ENCODE data around the gene ATP11A.
"Not testable (repeated sequence)": the region's sequence is repeated elsewhere in the genome, so short reads cannot be mapped to it uniquely, and the experiment has no call there.

ATP11A gene

DNA sequence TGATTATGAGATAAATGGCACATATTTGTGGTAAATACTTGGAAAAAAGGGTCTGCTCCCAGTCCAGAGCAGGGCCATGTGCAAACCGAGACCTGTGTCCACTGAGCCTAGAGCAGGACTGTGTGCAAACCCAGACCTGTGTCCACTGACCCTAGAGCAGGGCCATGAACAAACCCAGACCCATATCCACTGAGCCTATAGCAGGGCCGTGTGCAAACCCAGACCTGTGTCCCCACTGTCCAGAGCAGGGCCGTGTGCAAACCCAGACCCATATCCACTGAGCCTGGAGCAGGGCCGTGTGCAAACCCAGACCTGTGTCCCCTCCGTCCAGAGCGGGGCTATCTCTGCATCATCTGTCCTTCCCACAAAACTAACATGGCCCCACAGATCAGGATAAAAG lies 136.0 kb downstream of the ATP11A start:
- no peak for DNase-seq

DNA sequence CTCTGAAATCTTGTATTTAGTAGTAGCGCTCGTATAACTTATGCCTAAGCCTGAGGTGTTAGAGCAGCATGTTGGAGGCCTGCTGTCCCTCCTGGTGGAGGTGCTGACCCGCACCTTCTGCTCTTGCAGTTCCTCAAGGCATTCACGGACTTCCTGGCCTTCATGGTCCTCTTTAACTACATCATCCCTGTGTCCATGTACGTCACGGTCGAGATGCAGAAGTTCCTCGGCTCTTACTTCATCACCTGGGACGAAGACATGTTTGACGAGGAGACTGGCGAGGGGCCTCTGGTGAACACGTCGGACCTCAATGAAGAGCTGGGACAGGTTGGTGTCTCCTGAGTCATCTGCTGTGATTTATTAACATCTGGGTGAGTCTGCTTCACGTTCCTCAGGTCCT lies 136.7 kb downstream of the ATP11A start:
- no peak for DNase-seq

DNA sequence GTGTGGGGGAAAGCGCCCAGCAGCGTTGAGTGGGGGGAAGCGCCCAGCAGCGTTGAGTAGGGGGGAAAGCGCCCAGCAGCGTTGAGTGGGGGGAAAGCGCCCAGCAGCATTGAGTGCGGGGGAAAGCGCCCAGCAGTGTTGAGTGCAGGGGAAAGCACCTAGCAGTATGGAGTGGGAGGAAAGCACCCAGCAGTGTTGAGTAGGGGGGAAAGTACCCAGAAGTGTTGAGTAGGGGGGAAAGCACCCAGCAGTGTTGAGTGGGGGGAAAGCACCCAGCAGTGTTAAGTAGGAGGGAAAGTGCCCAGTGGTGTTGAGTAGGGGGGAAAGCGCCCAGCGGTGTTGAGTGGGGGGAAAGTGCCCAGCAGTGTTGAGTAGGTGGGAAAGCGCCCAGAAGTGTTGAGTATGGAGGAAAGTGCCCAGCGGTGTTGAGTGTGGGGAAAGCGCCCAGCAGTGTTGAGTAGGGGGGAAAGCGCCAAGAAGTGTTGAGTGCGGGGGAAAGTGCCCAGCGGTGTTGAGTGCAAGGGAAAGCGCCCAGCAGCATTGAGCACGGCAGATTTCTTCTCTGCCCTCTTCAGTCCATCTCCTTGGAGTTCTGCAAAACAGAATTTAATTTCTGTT lies 138.4 kb downstream of the ATP11A start:
- DNase-seq, result no peak

DNA sequence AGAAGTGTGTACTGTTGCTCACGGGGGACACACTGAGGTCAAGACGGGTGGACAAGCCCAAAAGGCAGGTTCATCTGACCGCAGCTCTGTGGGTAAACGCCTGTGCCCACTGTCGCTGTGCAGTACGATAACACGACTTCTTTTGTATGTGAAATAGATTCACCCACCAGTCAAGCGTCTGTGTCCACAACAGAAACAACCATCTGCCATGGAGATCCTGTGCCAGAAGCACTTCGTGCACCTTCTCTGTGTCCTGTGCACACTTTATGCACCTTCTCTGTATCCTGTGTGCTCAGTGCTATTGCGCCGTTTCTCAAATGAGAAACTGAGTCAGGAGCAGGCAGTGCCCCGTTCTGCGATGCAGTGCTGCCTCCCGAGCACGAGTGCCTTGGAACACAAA lies 138.9 kb downstream of the ATP11A start:
- DNase-seq, result no peak

DNA sequence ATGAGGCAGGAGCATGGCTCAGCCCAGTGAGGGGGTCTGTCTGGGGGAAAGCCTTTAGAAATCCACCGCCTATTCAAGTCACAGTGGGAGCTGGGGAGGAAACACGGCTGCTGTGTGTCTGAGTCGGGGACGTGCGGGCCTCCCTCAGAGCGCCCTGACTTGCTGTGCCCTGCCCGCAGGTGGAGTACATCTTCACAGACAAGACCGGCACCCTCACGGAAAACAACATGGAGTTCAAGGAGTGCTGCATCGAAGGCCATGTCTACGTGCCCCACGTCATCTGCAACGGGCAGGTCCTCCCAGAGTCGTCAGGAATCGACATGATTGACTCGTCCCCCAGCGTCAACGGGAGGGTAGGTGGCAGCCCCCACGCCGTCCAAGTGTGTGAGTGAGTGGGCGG lies 141.4 kb downstream of the ATP11A start:
- DNase-seq, result no peak

DNA sequence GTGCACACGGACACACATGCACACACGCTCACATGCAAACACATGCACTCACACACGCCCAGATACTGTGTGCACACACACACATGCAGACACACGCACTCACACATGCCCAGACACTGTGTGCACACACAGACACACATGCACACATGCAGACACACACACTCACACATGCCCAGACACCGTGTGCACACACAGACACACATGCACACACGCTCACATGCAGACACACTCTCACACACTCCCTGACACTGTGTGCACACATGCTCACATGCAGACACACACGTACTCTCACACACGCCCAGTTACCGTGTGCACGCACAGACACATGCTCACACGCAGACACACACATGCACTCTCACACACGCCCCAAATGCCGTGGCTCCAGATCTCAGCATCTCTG lies 142.0 kb downstream of the ATP11A start:
- no peak for DNase-seq

DNA sequence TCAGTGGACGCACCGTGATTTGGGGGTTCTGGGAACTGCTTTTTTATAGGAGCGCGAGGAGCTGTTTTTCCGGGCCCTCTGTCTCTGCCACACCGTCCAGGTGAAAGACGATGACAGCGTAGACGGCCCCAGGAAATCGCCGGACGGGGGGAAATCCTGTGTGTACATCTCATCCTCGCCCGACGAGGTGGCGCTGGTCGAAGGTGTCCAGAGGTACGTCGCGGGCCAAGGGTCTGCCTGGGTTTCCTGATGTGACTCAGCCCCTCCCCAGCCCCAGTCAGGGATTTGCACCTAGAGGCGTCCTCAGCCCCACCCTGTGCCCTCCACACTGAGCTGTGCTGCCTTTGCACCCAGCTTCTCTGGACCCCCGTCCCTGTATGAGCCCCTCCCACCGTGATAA lies 143.0 kb downstream of the ATP11A start:
- DNase-seq, result no peak

DNA sequence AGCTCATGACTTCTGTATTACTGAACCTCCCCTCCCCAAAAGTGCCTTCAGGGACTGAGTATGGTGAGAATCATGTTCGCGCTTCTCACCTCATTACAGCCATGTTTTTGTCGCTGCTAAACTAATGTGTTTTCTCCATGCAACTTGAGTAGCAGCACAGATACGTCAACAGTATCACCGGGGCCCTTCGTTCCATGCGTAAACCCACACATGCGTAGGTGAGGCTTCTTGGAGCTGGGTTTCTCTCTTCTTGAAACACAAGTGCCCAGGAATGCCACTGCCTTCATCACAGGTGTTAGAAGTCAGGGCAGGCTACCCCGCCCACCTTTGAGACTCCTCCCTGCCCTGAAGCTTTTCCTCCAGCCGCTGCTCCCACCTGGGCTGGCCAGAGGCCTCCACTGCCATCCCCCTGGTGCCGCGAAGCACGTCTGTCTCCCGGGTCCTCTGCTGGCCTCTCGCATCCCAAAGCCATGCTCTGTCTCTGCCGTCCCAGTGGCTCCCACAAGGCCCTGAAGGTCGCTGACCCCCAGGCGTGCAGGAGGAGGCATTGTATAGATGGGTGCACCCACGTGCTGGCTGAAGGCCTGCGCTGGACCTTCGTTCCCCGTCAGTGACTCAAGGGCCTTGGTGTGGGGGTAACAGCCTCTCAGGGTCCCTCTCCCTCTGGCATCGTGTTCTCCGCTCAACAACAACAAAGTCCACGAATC lies 143.9 kb downstream of the ATP11A start:
- no peak for DNase-seq

DNA sequence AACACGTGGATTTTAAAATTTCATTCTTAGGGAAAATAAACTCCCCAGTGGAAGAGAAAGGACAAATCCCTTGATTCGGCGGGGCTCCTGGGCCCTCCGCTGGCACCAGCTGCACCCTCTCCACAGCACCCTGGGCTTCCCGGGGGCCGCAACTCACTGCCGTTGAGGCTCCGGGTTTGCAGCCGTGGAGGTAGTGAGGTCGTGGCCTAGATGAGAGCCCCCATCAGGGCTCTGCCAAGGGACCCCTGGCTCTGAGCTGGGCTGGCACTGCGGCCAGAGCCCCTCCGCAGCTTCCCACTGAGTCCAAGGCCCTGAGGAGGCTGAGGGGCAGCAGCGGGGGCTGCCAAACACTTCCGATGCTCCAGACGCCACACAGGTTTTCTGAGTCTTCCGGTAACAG lies 145.5 kb downstream of the ATP11A start:
- no peak for DNase-seq

DNA sequence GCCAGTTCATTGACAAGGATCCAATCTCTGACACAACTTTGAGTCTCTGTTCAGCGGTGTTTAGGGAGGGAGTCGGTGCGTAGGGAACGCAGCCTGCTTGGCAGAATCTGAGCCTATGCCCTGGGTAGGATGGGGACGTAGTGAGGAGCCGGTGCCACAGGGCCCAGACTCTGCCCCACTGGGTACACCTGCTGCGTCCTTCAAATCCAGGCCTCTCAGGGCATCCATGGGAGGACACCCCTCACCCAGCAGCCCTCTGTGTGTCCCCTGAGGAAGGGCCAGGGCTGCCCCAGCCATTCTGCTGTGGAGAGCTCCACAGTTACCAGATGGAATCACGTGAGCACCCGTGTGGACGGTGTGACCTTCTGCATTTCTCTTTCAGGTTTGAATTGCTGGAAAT lies 146.0 kb downstream of the ATP11A start:
- DNase-seq, result no peak

DNA sequence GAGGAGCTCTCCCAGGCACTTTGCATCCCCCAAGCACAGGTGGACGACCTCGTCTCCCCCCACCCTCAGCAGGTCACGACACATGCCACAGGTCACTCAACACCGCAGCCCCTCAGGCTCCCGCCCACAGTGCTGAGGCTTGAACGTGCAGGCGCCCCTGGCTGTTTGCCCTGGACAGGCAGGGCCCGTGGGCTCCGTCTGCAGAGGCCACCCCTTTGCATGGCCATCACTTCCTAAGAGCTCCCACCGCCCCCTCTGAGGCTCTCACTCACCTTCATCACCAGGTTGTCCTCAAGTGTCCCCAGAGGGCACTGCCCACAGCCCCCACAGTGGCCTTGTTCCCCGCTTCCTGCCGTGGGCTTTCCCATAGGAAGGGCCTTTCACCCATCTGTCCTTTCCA lies 147.1 kb downstream of the ATP11A start:
- no peak for DNase-seq

DNA sequence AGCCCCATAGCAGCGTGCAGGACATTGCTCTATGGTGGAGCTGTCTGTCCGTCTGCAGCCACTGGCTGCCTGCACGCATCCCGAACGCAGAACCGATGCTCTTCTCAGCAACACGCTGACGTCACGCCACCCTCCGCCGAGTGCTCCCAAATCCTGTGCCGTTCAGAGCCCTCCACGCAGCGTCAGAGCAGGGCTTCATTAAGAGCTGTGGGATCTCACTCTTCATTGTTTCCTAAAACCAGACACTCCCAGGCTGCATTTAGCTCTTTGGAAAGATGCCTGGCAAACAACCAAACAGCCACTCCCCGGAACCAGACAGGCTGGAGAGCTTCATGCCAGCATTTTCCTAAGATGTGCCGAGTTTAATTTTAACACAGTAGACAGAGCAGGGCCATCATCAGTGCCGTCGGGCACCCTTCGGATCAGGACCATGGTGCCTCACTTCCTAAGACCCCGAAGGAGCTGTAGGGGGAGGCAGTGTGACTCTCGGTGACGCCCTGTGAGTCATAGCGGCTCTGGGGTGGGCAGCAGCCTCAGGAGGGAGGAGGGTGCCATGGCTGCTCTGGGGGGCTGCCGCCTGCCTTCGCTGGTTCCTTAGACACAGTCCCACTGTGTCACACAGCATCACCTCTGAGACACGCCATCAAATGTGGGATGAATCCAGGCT lies 147.7 kb downstream of the ATP11A start:
- no peak for DNase-seq

DNA sequence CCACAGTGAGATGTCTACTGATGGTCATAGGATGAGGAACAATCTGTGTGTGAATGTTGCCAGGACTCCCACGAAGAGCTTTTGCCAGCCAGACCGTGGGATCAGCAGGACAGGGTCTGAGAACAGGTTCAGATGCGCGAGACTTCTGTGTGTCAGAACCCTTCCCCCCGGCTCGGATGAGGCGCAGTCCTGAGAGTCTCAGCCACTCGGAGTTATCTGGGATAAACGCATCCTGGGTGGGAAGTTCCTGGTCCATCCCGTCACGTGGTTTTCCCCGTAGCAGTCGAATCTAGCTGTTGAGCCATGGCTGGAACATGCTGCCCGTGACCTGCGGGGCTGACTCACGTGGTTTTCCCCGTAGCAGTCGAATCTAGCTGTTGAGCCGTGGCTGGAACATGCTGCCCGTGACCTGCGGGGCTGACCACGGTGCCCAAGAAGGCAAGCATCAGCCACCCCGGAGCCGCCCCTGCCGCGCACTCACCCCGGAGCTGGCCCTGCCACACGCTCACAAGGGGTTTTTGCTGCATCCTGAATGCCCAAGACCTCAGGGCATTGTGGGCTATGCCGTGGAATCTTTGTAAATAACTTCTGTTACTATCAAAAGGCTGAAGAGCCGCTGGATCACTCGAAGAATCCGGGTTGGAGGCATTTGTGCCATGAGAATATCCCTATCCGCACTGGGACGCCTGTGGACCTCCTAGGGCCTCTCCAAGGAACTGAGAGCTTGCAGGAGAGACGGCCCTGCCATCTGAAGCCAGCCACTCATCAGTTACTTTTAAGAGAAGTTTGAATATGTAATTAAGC lies 148.4 kb downstream of the ATP11A start:
- DNase-seq, result no peak

DNA sequence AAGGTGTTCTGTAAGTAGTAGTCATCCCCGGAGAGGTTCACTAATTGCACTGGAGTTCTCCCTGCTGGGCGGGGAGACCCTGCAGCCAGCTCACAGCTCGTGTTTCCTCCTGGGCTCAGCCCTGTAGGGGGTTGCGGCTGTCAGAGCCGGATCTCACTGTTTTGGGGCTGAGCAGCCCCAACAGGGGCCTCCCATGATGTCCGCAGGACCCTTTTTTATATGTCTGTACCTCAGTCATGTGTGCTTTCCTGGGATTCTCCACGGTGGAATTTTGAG lies 148.9 kb downstream of the ATP11A start:
- DNase-seq, result no peak

DNA sequence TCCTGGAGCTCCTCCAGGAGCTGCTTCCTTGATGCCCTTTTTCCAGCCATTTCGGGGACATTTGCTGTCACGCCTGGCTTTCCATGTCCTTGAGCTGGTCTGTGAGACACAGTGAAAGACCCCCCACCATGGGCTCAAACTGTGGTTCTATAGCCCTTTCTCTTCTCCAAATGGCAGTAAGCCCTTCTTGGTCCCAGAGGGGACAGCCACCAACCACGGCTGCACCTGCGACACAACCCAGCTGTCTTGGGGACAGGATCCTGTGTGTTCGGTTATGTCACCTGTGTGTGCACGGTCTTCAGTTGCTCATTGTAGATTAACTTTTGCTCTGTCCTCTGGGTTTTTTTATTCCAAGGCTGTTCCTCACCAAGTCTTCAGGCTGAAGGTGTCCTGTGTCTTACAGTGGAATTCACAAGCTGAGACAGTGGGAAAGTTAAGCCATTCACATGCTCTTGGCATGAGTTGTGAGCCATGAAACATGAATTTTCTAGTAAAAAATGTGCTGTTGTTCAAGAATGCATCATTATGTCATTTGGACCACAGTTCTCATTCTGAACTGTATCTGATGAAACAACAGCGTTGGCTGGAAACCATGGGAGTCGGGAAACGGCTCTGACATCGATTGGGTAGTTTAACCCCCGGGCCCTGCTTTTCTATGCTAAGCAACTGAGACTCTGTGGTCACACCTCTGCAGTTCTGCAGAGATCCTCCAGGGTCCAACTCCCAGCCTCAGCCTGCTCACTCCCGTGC lies 149.7 kb downstream of the ATP11A start:
- no peak for DNase-seq

DNA sequence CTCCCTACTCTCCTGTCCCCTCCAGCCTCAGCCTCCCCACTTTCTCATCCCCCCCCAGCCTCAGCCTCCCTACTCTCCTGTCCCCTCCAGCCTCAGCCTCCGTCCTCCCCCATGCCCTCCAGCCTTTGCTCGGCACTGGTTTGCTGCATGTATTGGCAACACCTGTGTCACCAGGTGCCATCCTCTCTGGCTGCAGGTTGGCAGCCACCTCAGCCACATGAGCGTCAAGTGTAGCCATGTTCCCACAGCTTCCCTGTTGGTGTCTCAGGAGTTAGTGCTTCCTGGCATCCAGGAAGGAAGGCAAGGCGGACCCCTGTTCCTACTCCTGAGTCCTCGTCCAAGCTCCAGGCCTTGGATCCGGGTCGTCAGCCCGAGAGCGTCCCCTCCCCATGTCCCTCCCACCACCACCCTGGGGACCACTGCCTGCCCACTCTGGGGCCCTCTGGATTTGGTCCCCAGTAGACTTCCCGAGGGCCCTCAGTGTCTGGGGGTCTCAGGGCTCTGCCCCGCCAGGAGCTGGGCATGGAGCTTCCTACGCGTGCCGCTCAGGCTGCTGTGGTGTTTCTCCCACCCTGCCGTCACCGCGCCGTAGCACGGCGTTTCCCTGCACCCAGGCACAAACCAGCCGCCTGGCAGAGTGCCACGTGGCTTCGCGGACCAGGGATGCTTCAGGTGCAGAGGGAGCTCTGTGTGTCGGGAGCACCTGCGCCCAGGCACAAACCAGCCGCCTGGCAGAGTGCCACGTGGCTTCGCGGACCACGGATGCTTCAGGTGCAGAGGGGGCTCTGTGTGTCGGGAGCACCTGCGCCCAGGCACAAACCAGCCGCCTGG lies 150.8 kb downstream of the ATP11A start:
- no peak for DNase-seq

DNA sequence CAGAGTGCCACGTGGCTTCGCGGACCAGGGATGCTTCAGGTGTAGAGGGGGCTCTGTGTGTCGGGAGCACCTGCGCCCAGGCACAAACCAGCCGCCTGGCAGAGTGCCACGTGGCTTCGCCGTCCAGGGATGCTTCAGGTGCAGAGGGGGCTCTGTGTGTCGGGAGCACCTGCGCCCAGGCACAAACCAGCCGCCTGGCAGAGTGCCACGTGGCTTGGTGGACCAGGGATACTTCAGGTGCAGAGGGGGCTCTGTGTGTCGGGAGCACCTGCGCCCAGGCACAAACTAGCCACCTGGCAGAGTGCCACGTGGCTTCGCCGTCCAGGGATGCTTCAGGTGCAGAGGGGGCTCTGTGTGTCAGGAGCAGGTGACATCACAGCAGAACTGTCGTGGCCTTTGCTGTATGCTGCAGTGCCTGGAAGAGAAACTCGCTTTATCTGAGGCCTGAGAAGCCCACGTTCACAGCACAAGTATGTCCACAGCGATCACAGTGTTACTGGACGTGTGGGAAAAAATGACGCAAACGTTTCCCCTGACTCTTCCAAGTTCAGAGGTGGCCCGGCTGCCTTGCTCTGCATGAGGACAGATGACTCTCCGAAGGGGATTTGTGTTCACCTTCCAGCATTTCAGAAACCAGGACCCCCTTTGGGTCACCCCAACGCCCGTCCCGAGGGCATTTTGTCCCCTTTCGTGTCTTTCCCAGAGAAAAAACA lies 151.6 kb downstream of the ATP11A start:
- DNase-seq, result not testable (repeated sequence)

DNA sequence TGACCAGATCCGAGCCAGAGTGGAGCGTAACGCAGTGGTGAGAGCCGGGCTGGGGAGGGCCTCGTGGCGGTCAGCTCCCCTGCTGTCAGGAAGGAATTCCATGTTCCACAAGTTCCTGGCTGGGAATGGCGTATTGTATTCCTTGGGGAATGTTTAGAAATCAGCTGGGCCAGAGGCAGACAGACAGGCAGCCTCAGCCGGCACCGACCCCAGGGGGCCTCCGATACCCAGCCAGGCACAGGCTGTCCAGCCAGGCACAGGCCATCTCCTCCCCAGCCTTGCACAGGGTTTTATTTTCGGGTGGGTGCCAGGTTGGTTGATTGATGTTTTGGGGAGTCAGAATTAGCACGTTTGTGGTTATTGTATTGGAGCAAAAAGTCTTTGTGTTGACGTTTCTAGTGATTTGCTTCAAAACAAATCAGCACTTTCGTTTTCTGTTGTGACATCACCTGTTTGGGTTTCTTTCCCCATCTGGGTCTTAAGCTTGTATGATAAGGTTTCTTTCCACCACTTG lies 152.6 kb downstream of the ATP11A start:
- no peak for DNase-seq

DNA sequence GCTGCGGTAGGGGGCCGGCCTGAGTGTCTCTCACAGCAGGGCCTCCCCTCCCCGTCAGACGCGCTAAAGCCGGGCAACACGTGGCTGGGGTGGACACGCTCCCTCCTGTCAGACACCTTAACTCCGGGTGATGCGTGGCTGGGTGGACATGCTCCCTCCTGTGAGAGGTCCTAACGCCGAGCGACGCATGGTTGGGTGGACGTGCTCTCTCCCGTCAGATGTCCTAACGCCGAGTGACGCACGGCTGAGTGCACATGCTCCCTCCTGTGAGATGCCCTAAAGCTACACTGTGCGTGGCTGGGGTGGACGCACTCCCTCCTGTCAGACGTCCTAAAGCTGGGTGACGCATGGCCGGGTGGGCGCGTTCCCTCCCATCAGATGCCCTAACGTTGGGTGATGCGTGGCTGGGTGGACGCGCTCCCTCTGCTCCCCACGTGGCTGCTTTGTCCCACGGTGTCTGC lies 153.1 kb downstream of the ATP11A start:
- DNase-seq, result no peak

DNA sequence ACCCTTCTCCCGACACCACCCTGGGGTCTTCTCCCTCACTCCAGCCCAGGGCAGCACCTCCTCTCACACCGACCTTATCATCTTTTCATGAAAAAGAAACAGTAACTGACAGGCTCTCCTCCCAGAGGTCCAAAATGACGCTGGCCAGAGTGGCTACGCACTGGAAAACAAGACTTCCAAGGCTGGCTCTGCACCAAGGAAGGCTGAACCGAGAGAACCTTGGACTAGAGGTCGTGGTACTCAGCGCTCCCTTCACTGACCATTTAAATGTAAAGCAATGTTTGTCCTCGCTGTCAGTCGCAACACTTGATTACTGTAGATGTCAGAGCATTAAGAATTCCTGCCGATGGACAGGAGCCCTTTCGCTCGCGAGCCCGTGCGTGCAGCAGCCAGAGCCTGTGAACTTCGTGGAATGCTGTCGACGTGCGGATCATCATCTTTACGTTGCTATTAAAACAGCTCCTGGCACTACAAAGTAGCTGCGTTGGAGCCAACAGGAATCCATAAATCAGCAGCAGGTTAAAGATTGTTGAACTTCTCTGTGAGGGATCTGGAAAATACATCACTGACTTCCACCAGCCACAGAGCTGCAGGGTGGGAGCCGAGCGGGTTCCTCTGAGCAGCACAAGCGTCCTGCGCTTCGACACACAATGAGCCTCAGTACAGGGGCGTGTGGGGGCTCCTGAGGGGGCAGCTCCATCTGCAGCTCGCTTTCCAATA lies 153.7 kb downstream of the ATP11A start:
- DNase-seq, result no peak

DNA sequence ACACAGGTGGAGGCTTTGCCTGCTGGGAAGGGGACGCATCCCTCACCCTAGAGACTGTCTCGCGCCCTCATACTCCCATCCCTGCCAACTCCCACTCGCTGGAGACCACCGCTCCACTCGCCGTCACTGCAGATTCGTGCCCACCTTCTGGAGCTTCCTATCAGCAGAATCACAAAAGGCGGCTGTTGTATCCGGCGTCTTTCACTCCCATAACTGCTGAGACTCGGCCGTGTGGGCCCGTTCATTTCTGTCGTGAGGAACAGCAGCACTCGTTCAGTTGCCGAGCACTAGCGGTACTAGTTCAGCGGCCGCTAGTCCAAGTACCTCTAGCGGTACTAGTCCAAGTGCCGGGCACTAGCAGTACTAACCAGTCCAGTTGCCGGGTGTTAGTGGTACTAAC lies 154.6 kb downstream of the ATP11A start:
- no peak for DNase-seq

All from SIG-M5 (cell line).